ENCODE measurements around the gene SCAMP5.

- TF ChIP-seq CTCF (IDR thresholded peaks at IDR 0.05) (peak in 4 of 6 experiments; percentile 18 to 48 (median 46)), POLR2A (IDR thresholded peaks at IDR 0.05) (no peak)
Observed at GRCh38 chr15:75043509-75044257, 48.3 kb downstream of the SCAMP5 start.

Data from Peyer's patch (tissue), 4 donors.